ENCODE measurements around the gene MYPN.
"Not testable (repeated sequence)": the region's sequence is repeated elsewhere in the genome, so short reads cannot be mapped to it uniquely, and the experiment has no call there.

The MYPN gene, protein sequence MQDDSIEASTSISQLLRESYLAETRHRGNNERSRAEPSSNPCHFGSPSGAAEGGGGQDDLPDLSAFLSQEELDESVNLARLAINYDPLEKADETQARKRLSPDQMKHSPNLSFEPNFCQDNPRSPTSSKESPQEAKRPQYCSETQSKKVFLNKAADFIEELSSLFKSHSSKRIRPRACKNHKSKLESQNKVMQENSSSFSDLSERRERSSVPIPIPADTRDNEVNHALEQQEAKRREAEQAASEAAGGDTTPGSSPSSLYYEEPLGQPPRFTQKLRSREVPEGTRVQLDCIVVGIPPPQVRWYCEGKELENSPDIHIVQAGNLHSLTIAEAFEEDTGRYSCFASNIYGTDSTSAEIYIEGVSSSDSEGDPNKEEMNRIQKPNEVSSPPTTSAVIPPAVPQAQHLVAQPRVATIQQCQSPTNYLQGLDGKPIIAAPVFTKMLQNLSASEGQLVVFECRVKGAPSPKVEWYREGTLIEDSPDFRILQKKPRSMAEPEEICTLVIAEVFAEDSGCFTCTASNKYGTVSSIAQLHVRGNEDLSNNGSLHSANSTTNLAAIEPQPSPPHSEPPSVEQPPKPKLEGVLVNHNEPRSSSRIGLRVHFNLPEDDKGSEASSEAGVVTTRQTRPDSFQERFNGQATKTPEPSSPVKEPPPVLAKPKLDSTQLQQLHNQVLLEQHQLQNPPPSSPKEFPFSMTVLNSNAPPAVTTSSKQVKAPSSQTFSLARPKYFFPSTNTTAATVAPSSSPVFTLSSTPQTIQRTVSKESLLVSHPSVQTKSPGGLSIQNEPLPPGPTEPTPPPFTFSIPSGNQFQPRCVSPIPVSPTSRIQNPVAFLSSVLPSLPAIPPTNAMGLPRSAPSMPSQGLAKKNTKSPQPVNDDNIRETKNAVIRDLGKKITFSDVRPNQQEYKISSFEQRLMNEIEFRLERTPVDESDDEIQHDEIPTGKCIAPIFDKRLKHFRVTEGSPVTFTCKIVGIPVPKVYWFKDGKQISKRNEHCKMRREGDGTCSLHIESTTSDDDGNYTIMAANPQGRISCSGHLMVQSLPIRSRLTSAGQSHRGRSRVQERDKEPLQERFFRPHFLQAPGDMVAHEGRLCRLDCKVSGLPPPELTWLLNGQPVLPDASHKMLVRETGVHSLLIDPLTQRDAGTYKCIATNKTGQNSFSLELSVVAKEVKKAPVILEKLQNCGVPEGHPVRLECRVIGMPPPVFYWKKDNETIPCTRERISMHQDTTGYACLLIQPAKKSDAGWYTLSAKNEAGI (N-terminal part only)

DNA sequence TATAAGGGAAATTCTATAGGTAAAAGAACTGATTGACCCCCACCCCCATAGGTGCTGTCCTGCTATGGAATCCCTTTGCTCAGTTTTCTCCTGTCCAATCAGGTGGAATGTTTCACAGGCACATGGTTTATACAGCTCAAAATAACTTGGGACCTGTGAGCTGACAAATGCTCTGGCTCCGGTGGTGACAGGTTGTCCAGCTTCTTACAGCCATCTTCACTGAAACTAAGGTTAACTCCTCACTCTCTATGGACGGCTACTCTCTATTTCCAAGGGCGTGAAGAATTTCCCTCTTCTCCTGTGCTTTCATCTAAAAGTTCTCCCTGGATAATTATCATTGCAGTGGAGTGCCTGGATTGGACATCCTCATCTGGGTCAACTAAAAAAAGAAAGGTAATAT is at the start of gene MYPN:
Gene MYPN (plus strand): TSS at position 158 of the 400 bp plus-strand sequence. CDS start 11,951 bp downstream, outside the sequence.
- no peak for DNase-seq

DNA sequence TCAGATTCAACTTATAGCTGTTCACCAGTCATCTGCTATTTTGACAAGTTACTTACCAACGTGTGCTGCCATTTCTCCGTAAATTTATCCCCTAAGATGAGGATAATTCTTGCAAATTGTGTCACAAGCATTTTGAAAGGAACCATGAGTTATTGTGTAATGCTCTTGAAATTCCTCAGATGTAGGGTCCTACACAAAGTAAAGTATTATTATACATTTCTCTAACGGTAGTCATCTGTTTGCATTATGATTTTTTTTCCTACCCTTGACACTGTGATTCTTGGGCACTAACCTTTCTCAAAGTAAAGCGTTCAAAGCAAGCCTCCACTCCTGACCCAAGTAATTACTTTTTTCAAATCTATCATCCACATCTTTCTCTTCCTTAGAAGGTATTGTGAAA is 42.3 kb upstream of the MYPN start:
- no peak for DNase-seq

DNA sequence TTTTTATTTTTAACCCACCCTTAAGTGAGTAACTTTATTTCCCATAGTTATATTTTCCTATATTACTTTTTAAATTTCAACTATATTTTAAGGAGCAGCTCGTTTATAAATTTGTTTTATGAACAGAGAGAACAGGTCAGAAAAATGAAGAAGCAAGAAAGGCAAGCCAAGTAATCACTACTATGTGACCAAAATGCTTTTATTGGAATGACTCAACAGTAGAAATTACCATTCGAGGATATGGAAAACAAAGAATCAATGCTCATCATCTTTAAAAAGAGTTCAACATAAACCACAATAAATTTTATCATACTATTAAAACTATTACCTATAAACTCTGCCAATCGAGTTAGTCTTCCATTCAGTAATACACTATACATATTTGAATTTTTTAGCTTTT is 41.8 kb upstream of the MYPN start:
- no peak for DNase-seq

DNA sequence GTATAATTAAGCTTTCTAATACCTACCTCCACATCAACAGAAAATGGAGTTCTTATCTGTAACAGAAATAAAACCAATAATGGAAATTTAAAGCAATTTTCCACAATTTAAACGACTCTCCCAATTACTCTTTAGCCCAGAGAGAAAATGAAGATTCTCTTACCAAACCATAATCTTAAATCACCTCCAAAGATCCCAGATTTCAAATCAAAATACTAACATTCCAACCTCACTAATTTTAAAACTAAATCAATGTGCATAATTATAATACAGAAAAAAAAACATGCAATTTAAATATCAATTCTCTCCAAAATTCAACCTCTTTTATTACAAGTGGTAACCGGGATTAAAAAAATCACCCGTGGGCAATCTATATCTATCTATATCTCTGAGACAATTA is 35.7 kb upstream of the MYPN start:
- DNase-seq, result no peak

DNA sequence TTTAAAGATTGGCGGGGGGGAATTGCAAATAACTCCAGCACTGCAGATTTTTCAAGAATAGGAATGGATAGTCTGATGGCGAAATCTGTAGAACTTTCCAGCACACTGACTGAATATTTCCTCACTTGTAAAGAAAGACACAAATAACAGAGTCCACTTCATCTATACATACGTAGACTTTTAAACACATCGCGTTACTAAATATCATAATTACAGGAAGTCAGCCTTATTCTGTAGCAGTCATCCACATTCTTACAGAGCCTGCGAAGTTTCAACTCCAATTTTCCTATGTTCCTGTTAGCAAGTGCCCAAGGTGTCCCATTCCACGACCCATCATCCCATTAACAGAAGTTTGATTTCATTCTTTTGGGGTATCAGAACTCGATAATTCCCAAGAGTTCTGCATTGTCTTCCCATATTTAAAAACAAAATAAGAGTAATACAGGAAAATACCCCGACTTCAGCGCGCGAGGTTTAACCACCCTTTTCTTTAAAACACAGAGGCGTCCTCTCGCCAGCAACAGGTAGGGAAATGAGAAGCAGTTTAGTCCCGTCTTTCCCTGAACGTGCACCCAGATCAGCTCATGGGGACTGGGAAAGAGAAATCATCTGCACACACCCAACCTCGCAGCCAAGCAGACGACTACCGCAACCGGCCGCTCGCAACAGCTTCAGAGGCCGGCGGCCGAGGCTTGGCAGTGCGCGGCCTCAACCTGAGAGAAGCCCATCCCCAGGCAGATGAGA is 35.1 kb upstream of the MYPN start:
- DNase-seq, result peak; percentile 15

DNA sequence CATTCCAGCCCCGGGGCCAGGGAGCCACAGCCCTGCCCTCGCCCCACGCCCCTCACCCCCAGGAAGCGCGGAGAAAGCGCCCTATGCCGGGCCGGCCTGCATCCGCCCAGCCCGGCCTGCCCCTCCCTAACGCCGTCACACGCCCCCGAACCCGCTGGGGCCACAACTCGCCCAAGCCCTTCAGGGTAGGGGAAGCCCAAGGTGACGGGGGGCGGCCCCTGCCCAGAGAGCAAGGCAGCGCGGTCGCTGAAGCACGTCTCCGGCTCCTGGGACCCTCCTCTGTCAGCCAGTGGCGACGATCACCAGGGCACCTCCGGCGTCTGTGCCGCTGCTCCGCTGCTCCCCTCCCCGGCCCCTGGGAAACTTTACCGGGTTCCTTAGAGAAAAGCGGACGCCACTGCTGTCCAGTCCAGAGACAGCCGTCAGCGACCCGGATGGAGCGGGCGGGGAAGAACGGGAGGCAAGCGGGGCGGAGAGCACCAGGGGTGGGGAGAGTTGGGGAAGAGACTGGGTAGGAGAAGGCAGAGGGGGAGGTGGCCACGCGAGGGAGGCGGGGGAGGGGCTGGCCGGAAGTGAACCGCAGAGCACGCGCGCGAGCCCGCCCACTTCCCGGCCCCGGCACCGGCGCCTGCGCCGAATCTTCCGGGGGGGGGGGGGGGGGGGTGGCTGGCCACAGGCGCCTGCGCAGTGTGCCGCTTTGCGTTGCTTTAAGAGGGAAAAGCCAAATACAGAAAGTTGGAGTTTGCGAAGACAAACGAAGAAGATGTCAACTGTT is 34.3 kb upstream of the MYPN start, which contains the start of gene HERC4:
Gene HERC4 (minus strand): TSS at position 509 of the 775 bp plus-strand sequence. CDS start 2,175 bp downstream, outside the sequence.
- DNase-seq, result peak; percentile 92

DNA sequence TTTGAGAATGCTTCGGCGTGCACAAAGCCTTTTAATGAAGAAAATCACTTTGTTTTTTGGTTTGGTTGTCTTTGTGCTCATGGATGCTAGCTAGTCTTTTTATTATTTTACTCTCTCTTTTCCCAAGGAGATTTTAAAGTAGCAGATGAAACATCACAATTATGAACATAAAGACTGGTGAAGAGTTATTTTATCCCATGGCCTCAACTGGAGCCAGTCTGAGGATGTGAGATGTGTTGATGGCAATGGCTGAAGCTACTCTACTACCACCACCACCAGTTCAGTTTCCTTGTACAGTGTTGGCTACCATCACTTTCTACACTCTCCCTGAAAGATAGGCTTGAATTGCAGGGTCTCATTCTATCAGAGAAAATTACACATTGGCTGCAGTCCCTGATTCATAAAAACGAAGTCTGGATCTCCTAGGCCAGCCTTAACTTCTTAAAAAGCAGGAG is 33.7 kb upstream of the MYPN start:
- no peak for DNase-seq

DNA sequence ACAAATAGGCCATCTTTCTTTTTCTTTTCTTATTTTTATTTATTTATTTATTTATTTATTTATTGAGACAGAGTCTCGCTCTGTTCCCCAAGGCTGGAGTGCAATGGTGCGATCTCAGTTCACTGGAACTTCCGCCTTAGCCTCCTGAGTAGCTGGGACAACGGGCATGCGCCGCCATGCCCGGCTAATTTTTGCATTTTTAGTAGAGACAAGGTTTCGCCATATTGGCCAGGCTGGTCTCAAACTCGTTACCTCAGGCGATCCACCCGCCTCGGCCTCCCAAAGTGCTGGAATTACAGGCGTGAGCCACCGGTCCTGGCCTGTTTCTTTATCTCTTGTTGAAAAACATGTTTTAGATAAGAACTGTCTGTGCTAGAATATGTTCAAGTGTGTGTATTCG is 33.2 kb upstream of the MYPN start:
- DNase-seq, result not testable (repeated sequence)

DNA sequence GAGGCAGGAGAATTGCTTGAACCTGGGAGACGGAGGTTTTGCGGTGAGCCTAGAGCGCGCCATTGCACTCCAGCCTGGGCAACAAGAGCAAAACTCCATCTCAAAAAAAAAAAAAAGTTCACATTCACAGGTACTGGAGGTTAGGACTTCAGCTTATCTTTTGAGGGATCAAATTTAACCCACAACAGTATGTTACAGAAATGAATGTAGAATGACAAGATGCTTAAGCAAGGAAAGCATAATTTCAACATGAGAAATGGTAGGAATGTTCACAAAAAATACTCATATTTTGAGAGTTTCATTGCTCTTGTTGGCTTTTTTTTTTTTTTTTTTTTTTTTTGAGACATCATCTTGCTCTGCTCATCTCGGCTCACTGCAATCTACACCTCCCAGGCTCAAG is 32.3 kb upstream of the MYPN start:
- no peak for DNase-seq

DNA sequence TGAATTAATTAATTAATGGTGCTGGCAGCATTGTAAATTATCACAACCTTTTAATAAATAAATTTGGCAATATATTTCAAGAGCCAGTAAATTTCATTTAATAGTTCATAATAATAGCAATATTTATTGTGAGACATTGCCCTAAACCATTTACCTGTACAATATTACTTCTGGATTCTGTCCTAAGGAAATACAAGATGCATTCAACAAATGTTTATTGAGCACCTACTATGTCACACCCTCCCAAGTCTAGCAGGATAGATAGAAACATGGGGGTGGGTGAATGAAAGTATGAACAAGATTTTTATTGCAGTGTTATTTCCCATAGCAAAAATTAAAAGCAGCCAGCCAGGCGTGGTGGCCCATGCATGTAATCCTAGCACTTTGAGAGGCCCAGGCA is 29.9 kb upstream of the MYPN start:
- no peak for DNase-seq

DNA sequence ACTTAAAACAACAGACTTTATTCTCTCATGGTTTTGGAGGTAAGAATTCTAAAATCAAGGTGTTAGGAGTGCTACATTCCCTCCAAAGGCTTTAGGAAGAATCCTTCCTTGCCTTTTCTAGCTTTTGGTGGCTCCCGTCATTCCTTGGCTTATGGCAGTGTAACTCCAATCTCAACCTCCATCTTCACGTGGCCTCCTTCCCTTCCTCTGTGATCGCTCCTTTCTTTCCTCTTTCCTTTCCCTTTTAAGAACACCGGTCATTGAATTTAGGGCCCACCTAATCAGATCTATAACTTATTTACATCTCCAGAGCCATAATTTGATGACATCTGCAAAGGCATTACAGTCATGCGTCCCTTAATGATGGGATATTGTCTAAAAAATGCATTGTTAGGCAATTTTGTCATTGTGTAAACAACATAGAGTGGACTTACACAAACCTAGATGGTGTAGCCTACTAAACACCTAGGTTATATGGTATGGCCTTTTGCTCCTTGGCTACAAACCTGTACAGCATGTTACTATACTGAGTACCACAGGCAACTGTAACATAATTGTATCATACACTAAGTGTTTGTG is 28.3 kb upstream of the MYPN start:
- no peak for DNase-seq

DNA sequence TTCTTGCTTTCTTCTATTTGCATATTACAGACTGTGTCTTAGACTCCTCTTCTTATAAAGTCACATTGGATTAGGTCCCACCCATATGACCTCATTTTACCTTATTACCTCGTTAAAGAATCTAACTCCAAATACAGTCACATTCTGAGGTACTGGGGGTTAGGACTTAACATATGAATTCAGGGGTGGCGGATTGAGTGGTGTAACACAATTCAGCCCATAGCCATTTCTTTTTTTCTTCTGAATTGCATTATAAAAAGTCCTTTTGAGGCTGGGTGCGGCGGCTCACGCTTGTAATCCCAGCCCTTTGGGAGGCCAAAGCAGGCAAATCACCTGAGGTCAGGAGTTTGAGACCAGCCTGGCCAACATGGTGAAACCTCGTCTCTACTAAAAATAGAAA is 27.4 kb upstream of the MYPN start:
- DNase-seq, result no peak

DNA sequence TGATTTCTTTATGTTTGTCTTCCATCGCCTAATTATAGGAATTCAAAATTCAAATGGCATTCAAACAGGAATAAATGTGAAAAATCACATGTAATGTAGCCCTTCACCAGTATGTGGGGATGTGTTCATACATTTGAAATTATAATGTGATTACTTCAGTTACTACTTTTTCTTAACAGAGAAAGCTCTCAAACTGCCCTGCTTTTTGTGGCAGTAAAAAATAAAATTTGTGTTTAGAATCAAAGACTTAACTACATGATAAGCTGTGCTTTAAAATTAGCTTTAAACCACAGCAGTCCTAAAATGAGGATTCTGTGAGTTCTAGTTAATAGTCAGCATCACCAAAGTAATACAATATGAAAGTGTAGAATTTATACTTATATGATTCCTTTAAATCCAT is 26.4 kb upstream of the MYPN start:
- no peak for DNase-seq

DNA sequence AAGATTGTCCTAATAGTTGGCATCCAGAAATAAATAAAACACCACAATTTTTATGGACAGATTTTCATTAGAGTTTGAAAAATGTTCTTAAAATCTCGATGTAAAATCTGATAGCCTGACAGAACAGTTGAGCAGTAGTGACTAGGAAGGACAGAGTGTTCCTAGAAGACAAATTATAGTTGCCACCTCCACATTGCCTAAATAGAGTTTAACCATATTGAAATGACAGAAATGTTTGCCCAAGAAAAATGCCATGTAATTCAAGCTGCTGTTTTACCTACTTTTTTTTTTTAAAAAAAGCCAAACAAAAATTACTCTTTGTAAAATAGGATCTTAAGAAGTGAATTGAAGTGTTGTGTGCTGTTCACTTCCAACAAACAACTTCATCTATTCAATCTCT is 25.3 kb upstream of the MYPN start:
- DNase-seq, result no peak

DNA sequence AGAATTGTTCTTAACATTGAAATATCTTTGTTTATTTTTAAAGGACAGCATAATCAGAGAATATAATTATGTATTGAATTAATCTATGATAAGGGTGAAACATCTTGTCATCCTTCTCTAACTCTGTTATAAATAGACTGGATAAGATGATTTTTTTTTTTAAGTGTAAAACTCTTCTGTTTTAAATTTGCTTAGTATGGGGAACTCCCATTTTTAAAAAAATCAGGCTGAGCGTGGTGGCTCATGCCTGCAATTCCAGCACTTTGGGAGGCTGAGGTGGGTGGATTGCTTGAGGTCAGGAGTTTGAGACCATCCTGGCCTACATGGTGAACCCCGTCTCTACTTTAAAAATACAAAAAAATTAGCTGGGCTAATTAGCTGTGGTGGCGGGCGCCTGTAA is 24.8 kb upstream of the MYPN start:
- no peak for DNase-seq

DNA sequence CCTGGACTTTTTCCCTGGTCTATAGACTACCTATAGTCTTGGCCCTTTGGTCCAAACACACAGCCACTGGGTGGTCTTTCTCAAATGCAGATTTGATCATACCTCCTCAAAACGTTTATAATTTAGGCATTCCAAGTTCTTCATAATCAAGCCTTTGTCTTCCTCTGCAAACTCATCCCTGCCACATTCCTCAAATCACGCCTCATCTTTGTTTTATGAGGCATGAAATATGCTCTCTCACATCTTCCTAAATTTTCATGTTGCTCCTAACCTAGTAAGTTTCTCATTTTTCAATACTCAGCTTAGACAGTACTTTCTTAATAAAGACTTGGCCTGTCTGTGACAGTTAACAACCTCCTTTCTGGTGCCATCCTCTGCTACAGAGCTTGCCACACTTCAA is 23.3 kb upstream of the MYPN start:
- no peak for DNase-seq

DNA sequence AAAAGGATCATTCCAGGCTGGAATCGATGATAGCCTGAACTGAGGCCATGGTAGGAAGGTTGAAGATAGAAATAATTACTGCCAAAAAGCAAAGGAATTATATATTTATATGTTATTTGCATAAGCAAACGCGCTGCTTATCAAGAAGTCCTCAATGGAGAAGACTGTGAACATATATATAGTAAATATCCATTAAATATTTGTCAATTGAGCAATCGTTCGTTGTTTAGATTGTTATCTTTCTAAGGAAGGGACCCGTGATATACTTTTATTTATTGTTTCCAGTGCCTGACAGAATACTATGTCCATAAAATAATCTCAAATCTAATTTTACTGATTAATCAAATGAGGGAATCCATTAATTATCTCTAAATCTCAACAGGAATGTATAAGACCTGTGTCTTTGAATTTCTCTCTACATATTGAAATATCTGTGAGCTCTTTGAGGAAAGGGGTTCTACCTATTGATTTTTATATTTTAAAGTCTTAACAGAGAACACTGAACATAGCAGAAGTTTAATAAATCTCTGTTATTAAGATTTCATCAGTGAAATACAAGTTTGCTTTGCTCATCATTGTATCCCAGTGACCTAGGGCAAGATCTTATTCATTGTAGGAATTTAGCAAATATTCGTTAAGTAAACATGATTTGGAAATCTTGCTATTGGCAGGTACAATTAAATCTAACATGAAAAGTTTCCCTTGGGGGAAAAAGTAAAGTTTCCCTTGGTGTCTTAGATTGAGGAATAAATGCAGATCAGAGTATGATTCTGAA is 22.2 kb upstream of the MYPN start:
- DNase-seq, result no peak

DNA sequence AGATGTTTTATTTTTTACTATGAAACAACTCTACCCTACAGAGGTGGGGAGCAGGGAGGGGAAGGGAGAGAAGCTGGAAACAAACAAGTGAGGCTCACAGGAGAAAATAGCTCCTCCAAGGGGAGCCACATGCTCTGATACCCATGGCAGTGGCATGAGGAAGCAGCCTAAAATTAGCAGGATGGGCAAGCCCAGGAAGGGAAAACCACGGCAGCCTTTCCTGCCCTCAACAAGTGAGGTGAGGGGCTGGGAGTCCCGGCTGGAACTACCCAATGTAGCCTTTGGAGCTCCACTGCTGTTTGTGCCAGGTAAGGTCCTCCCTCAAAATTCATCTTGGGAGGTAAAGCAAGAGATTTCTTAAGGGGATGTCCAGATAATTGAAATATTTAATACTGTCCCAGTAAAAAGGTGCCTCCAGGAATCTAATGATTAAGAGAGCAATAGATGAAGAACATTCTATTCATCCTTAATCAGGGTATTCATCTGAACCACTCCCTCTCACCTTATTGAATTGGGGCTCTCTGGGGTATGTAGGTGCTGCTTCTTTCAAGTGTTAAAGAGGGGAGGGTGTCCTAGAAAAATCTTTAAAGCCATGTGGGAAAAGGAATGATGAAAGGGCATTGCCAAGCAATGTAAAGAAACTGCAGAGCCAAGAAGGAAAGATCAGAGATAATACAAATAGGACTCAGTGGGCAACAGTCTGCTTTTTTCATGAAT is 21.4 kb upstream of the MYPN start:
- DNase-seq, result no peak

DNA sequence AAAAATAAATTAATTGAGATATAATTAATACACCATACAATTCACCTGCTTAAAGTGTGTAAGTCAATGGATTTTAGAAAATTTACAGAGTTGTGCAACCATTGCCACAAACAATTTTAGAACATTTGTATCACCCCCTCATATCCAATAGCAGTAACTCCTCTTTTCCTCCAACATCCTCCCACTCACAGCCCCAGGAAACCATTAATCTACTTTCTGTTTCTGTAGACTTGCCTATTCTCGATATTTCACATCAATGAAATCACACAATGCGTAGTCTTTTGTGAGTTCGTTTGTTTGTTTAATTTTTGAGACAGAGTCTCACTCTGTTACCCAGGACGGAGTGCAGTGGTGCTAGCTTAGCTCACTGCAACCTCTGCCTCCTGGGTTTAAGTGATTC is 20.5 kb upstream of the MYPN start:
- DNase-seq, result no peak

DNA sequence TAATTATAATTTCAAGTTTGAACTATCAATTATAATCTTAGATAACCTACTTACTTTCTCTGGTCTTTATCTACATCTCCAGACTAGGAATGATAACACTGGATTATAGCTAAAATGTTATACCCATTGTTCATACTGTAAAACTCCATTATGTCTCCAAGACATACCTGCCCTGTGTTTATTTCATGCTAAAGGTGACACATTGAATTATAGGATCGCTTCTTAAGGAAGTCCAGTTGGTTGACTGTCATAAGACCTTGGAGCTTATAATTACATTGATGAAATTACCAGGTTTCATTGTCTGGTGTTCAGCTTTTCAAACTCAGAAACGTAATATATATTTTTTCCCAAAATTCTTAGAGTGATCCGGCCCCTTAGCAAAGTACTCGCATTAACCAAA is 18.7 kb upstream of the MYPN start:
- no peak for DNase-seq

All from CD4-positive, alpha-beta T cell treated with Interleukin-17A for 1 hour (primary cell).